Stomach (tissue), 4 donors: ENCODE measurements around the gene CKMT1A.
"Not testable (repeated sequence)": the region's sequence is repeated elsewhere in the genome, so short reads cannot be mapped to it uniquely, and the experiment has no call there.

Experiments used
- EP300 ChIP-seq: sonication (generic); formaldehyde crosslinking; IDR thresholded peaks from one replicate; pipeline ENCODE4 v1.6.1; 2017; ENCODE audit warnings: antibody characterized with exemption
- POLR2A ChIP-seq, 4 donors: fragments of 450-650 bp; IDR thresholded peaks; one replicate each; pipeline ENCODE4 v1.6.1; 2016; ENCODE audit warnings: antibody characterized with exemption in 4 of 4, control low read depth in 2 of 4, mild to moderate bottlenecking in 1 of 4, moderate library complexity in 1 of 4
- TF ChIP-seq, protein P1 (sequence below), 7 experiments: fragments of 450-650 bp in 4 of 7; fragments of 200-600 bp in 3 of 7; sonication (generic) in 3 of 7; IDR thresholded peaks; one replicate each; pipeline ENCODE4 v1.5.1; 2016 to 2019; ENCODE audit warnings: antibody characterized with exemption in 7 of 7, control low read depth in 2 of 7, mild to moderate bottlenecking in 1 of 7

DNA sequence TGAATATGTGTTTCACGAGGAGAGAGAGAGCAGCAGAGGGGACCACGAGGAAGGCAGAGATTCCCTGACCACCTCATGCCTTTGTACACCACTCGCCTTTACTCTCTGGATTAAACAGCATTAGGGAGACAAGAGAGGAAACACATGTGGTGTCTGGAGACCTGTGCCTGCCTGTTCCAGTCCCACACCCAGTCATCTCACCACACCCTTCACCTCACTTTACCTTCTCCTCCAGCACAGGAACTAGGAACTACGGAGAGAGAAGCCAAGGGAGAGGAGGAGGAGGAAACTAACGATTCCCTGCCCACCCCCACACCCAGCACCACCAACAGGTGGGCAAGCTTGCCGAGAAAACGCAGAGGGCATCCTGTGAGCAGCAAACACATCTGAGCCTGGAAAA, 980 bp upstream of the CKMT1A start:
- TF ChIP-seq, protein P1, sequence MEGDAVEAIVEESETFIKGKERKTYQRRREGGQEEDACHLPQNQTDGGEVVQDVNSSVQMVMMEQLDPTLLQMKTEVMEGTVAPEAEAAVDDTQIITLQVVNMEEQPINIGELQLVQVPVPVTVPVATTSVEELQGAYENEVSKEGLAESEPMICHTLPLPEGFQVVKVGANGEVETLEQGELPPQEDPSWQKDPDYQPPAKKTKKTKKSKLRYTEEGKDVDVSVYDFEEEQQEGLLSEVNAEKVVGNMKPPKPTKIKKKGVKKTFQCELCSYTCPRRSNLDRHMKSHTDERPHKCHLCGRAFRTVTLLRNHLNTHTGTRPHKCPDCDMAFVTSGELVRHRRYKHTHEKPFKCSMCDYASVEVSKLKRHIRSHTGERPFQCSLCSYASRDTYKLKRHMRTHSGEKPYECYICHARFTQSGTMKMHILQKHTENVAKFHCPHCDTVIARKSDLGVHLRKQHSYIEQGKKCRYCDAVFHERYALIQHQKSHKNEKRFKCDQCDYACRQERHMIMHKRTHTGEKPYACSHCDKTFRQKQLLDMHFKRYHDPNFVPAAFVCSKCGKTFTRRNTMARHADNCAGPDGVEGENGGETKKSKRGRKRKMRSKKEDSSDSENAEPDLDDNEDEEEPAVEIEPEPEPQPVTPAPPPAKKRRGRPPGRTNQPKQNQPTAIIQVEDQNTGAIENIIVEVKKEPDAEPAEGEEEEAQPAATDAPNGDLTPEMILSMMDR (IDR thresholded peaks at IDR 0.05) = not testable (repeated sequence)
- not testable (repeated sequence) for TF ChIP-seq EP300; POLR2A (IDR thresholded peaks at IDR 0.05)
